Activated T-helper 2 cell treated with anti-CD3 and anti-CD28 coated beads, Interferon-gamma antibody, Interleukin-2, Interleukin-4, amounts not matched to agents 10 μg/mL and 5 μg/mL and 100 μg/mL, durations not matched to agents 14 hours and 24 hours and 36 hours (primary cell): ENCODE measurements around the gene KCNH1. TPM values are rescaled to one million over a fixed set of nuclear protein-coding genes. Genes with fewer than 3 reads are reported as not detected.

ENCODE experiments used
- DNase-seq: peaks from one replicate; pipeline ENCODE4 v3.0.0; 2021; ENCODE audit warnings: low spot score
- H3K27ac Mint-ChIP-seq: one replicate; pipeline ENCODE4 v1.8.0; 2021; ENCODE audit warnings: mixed read lengths
- H3K27me3 Mint-ChIP-seq: one replicate; pipeline ENCODE4 v1.8.0; 2021; ENCODE audit warnings: low read depth, mixed read lengths
- H3K36me3 Mint-ChIP-seq: one replicate; pipeline ENCODE4 v1.8.0; 2021; ENCODE audit warnings: low read depth, mixed read lengths
- H3K4me1 Mint-ChIP-seq: one replicate; pipeline ENCODE4 v1.8.0; 2021; ENCODE audit warnings: low read depth, mixed read lengths
- H3K4me3 Mint-ChIP-seq: one replicate; pipeline ENCODE4 v1.8.0; 2021; ENCODE audit warnings: low read depth, mild to moderate bottlenecking, moderate library complexity, mixed read lengths
- H3K9me3 Mint-ChIP-seq: one replicate; pipeline ENCODE4 v1.8.0; 2021; ENCODE audit warnings: mixed read lengths
- intact Hi-C: fragments of 100-400 bp; cut with micrococcal nuclease; formaldehyde crosslinking; loops from one replicate; pipeline ENCODE4 v1.15.1; 2023
- total RNA-seq: library from RNA; stranded (reverse); gene quantifications from 2 replicates; pipeline ENCODE4 v1.2.3, GENCODE V29; 2022

KCNH1 gene
- not detected in 2 replicates for total RNA-seq

- H3K4me1 Mint-ChIP-seq = peaks cover 5% of the 10 kb centered on the region
- H3K36me3 Mint-ChIP-seq = no peaks in the 10 kb centered on the region
- H3K27me3 Mint-ChIP-seq = peaks cover 79% of the 10 kb centered on the region
- peak within 1 kb of the TSS; percentile 35 for H3K4me3 Mint-ChIP-seq
- intact Hi-C loops = loop anchor here (1.0 to 2.0 kb wide), 2 partner anchors 685 to 727 kb away; no protein-coding TSS in a partner anchor
- no peaks in the 10 kb centered on the region for H3K9me3 Mint-ChIP-seq
- no peak within 1 kb of the TSS for H3K27ac Mint-ChIP-seq
- DNase-seq = peak; percentile 65
These were observed at the start of gene KCNH1 for GRCh38 chr1:211133836-211134669. Gene KCNH1 (minus strand): TSS chr1:211134148. CDS start chr1:211133945, 203 bp downstream.

GRCh38 chr1:211182746-211183145, 48.8 kb upstream of the KCNH1 start:
- H3K9me3 Mint-ChIP-seq = no peaks in the 10 kb centered on the region
- no peaks in the 10 kb centered on the region for H3K36me3 Mint-ChIP-seq
- no peak overlapping the region for H3K27ac Mint-ChIP-seq
- DNase-seq = no peak
- H3K4me3 Mint-ChIP-seq = no peak overlapping the region
- intact Hi-C loops = no loop called here
- H3K27me3 Mint-ChIP-seq = peaks cover 3% of the 10 kb centered on the region
- no peaks in the 10 kb centered on the region for H3K4me1 Mint-ChIP-seq

- H3K4me3 Mint-ChIP-seq = no peak overlapping the region
- no peaks in the 10 kb centered on the region for H3K36me3 Mint-ChIP-seq
- H3K9me3 Mint-ChIP-seq = peaks cover 5% of the 10 kb centered on the region
- intact Hi-C loops = no loop called here
- H3K27ac Mint-ChIP-seq = no peak overlapping the region
- no peaks in the 10 kb centered on the region for H3K4me1 Mint-ChIP-seq
- DNase-seq = no peak
- peaks cover 7% of the 10 kb centered on the region for H3K27me3 Mint-ChIP-seq
These were observed 40.4 kb upstream of the KCNH1 start for GRCh38 chr1:211174375-211174774.

- Mint-ChIP-seq H3K36me3 (no peaks in the 10 kb centered on the region), H3K27me3 (peaks cover 7% of the 10 kb centered on the region), H3K4me3 (no peak overlapping the region), H3K4me1 (no peaks in the 10 kb centered on the region), H3K9me3 (peaks cover 12% of the 10 kb centered on the region), H3K27ac (no peak overlapping the region)
- intact Hi-C loops = no loop called here
- no peak for DNase-seq
These were observed 38.7 kb upstream of the KCNH1 start for GRCh38 chr1:211172657-211173056.

GRCh38 chr1:211169353-211169752, 35.4 kb upstream of the KCNH1 start:
- H3K4me1 Mint-ChIP-seq = no peaks in the 10 kb centered on the region
- intact Hi-C loops = no loop called here
- H3K4me3 Mint-ChIP-seq = no peak overlapping the region
- no peak overlapping the region for H3K27ac Mint-ChIP-seq
- H3K9me3 Mint-ChIP-seq = peaks cover 12% of the 10 kb centered on the region
- no peaks in the 10 kb centered on the region for H3K36me3 Mint-ChIP-seq
- no peak for DNase-seq
- H3K27me3 Mint-ChIP-seq = peaks cover 7% of the 10 kb centered on the region

- intact Hi-C loops = no loop called here
- peaks cover 4% of the 10 kb centered on the region for H3K27me3 Mint-ChIP-seq
These were observed 24.9 kb upstream of the KCNH1 start for GRCh38 chr1:211158866-211159265.

GRCh38 chr1:211155040-211155439, 21.1 kb upstream of the KCNH1 start:
- H3K4me3 Mint-ChIP-seq = no peak overlapping the region
- H3K9me3 Mint-ChIP-seq = peaks cover 18% of the 10 kb centered on the region
- DNase-seq = no peak
- H3K27ac Mint-ChIP-seq = no peak overlapping the region
- H3K36me3 Mint-ChIP-seq = no peaks in the 10 kb centered on the region
- H3K4me1 Mint-ChIP-seq = no peaks in the 10 kb centered on the region
- intact Hi-C loops = no loop called here
- peaks cover 3% of the 10 kb centered on the region for H3K27me3 Mint-ChIP-seq

More at GRCh38 chr1:211158866-211159265, 24.9 kb upstream of the KCNH1 start:
- Mint-ChIP-seq H3K27ac (no peak overlapping the region), H3K9me3 (peaks cover 18% of the 10 kb centered on the region), H3K4me1 (no peaks in the 10 kb centered on the region), H3K36me3 (no peaks in the 10 kb centered on the region), H3K4me3 (no peak overlapping the region)
- DNase-seq = no peak

- intact Hi-C loops = no loop called here
- Mint-ChIP-seq H3K4me1 (no peaks in the 10 kb centered on the region), H3K36me3 (no peaks in the 10 kb centered on the region), H3K9me3 (peaks cover 15% of the 10 kb centered on the region), H3K27me3 (peaks cover 3% of the 10 kb centered on the region), H3K4me3 (no peak overlapping the region), H3K27ac (no peak overlapping the region)
- no peak for DNase-seq
These were observed 20.0 kb upstream of the KCNH1 start for GRCh38 chr1:211153932-211154331.

GRCh38 chr1:211148366-211148765, 14.4 kb upstream of the KCNH1 start:
- H3K27ac Mint-ChIP-seq = no peak overlapping the region
- no peak for DNase-seq
- intact Hi-C loops = no loop called here
- H3K9me3 Mint-ChIP-seq = no peaks in the 10 kb centered on the region
- H3K27me3 Mint-ChIP-seq = peaks cover 17% of the 10 kb centered on the region
- H3K4me1 Mint-ChIP-seq = no peaks in the 10 kb centered on the region
- H3K36me3 Mint-ChIP-seq = no peaks in the 10 kb centered on the region
- no peak overlapping the region for H3K4me3 Mint-ChIP-seq

GRCh38 chr1:211145944-211146343, 12.0 kb upstream of the KCNH1 start:
- H3K4me3 Mint-ChIP-seq = no peak overlapping the region
- H3K27ac Mint-ChIP-seq = no peak overlapping the region
- no peaks in the 10 kb centered on the region for H3K36me3 Mint-ChIP-seq
- no peaks in the 10 kb centered on the region for H3K9me3 Mint-ChIP-seq
- no peaks in the 10 kb centered on the region for H3K4me1 Mint-ChIP-seq
- no peak for DNase-seq
- H3K27me3 Mint-ChIP-seq = peaks cover 23% of the 10 kb centered on the region
- intact Hi-C loops = no loop called here

- H3K4me3 Mint-ChIP-seq = no peak overlapping the region
- H3K4me1 Mint-ChIP-seq = peaks cover 5% of the 10 kb centered on the region
- no peak overlapping the region for H3K27ac Mint-ChIP-seq
- no peak for DNase-seq
- peaks cover 78% of the 10 kb centered on the region for H3K27me3 Mint-ChIP-seq
- no peaks in the 10 kb centered on the region for H3K9me3 Mint-ChIP-seq
- intact Hi-C loops = loop anchor here (1.0 to 5.0 kb wide), 4 partner anchors 122 to 687 kb away; partner anchors contain the start of gene RCOR3
- H3K36me3 Mint-ChIP-seq = no peaks in the 10 kb centered on the region
These were observed 1.5 kb upstream of the KCNH1 start for GRCh38 chr1:211135342-211135950.

GRCh38 chr1:211133393-211133835, 534 bp downstream of the KCNH1 start:
- H3K27me3 Mint-ChIP-seq = peaks cover 77% of the 10 kb centered on the region
- H3K9me3 Mint-ChIP-seq = no peaks in the 10 kb centered on the region
- intact Hi-C loops = no loop called here
- H3K4me3 Mint-ChIP-seq = peak overlapping the region; percentile 35
- peaks cover 5% of the 10 kb centered on the region for H3K4me1 Mint-ChIP-seq
- no peaks in the 10 kb centered on the region for H3K36me3 Mint-ChIP-seq
- no peak for DNase-seq
- no peak overlapping the region for H3K27ac Mint-ChIP-seq
